GM12892 (cell line): ENCODE data around the gene EEA1.

Source experiments
- POLR2A ChIP-seq: IDR thresholded peaks from 2 replicates; pipeline ENCODE4 v1.6.1; 2011; ENCODE audit warnings: low read depth, low read length, control low read depth
- POLR2AphosphoS5 ChIP-seq: IDR thresholded peaks from 2 replicates; pipeline ENCODE4 v1.6.1; 2011; ENCODE audit warnings: low read depth, low read length, control low read depth
- TAF1 ChIP-seq: IDR thresholded peaks from 2 replicates; pipeline ENCODE4 v1.6.1; 2011; ENCODE audit warnings: low read depth, mild to moderate bottlenecking, control low read depth, low read length, borderline replicate concordance

GRCh38 chr12:92908108-92908507, 21.0 kb downstream of the EEA1 start:
- TF ChIP-seq POLR2A (no peak), POLR2AphosphoS5 (no peak), TAF1 (no peak)
